SKM-1 (cell line): ENCODE results near the gene PTH2.
A peak's percentile ranks its signal among the peaks of the same experiment; 100 is the strongest.
"Not testable (repeated sequence)": the region's sequence is repeated elsewhere in the genome, so short reads cannot be mapped to it uniquely, and the experiment has no call there.

Experiments
- DNase-seq: peaks from one replicate; lab custom pipeline; 2025; ENCODE audit not compliant: unreplicated experiment; lab: John Stamatoyannopoulos, UW

Gene PTH2

GRCh38 chr19:49423071-49423984, at the start of gene PTH2:
TSS of gene PTH2 (minus strand) at chr19:49423441. CDS start at chr19:49423339, 102 bp downstream.
- DNase-seq: no peak

- no peak for DNase-seq
These were observed 49.7 kb upstream of the PTH2 start for GRCh38 chr19:49472936-49473335.

GRCh38 chr19:49470615-49470978, 47.4 kb upstream of the PTH2 start:
- no peak for DNase-seq

- DNase-seq: no peak
These were observed 46.8 kb upstream of the PTH2 start for GRCh38 chr19:49469828-49470614.

GRCh38 chr19:49468746-49469447, 45.7 kb upstream of the PTH2 start:
- peak; percentile 32 for DNase-seq

- no peak for DNase-seq
These were observed 45.0 kb upstream of the PTH2 start for GRCh38 chr19:49468199-49468598.

GRCh38 chr19:49465371-49465770, 42.1 kb upstream of the PTH2 start:
- no peak for DNase-seq

GRCh38 chr19:49463960-49464740, 40.9 kb upstream of the PTH2 start:
- DNase-seq: no peak

GRCh38 chr19:49462492-49462891, 39.3 kb upstream of the PTH2 start:
- DNase-seq: no peak

GRCh38 chr19:49461656-49462055, 38.4 kb upstream of the PTH2 start:
- no peak for DNase-seq

- DNase-seq: not testable (repeated sequence)
These were observed 37.9 kb upstream of the PTH2 start for GRCh38 chr19:49461130-49461529.

- DNase-seq: no peak
These were observed 36.1 kb upstream of the PTH2 start for GRCh38 chr19:49459388-49459787.

- no peak for DNase-seq
These were observed 35.3 kb upstream of the PTH2 start for GRCh38 chr19:49458567-49458903.

- no peak for DNase-seq
These were observed 33.1 kb upstream of the PTH2 start for GRCh38 chr19:49456326-49456725.

GRCh38 chr19:49455773-49456172, 32.5 kb upstream of the PTH2 start:
- no peak for DNase-seq

- no peak for DNase-seq
These were observed 30.6 kb upstream of the PTH2 start for GRCh38 chr19:49453757-49454240.

- peak; percentile 61 for DNase-seq
These were observed 29.9 kb upstream of the PTH2 start, which contains the start of gene ALDH16A1 for GRCh38 chr19:49453013-49453756. TSS of gene ALDH16A1 (plus strand) at chr19:49453225. CDS start at chr19:49453332, 107 bp downstream.

GRCh38 chr19:49451430-49452181, 28.4 kb upstream of the PTH2 start, which contains the start of gene PIH1D1:
TSS of gene PIH1D1 (minus strand) at chr19:49451814. CDS start at chr19:49451574, 240 bp downstream.
- DNase-seq: peak; percentile 91

- no peak for DNase-seq
These were observed 27.2 kb upstream of the PTH2 start for GRCh38 chr19:49450405-49450804.
